GM18498 (cell line): ENCODE results near the gene CD40.
"Not testable (repeated sequence)": the region's sequence is repeated elsewhere in the genome, so short reads cannot be mapped to it uniquely, and the experiment has no call there.

ENCODE experiments used
- ATAC-seq: cut with Tn5 transposase; IDR thresholded peaks from one replicate; pipeline ENCODE4 v1.9.1; 2021; ENCODE audit warnings: mild to moderate bottlenecking, moderate library complexity; ENCODE audit not compliant: unreplicated experiment

Gene CD40

DNA sequence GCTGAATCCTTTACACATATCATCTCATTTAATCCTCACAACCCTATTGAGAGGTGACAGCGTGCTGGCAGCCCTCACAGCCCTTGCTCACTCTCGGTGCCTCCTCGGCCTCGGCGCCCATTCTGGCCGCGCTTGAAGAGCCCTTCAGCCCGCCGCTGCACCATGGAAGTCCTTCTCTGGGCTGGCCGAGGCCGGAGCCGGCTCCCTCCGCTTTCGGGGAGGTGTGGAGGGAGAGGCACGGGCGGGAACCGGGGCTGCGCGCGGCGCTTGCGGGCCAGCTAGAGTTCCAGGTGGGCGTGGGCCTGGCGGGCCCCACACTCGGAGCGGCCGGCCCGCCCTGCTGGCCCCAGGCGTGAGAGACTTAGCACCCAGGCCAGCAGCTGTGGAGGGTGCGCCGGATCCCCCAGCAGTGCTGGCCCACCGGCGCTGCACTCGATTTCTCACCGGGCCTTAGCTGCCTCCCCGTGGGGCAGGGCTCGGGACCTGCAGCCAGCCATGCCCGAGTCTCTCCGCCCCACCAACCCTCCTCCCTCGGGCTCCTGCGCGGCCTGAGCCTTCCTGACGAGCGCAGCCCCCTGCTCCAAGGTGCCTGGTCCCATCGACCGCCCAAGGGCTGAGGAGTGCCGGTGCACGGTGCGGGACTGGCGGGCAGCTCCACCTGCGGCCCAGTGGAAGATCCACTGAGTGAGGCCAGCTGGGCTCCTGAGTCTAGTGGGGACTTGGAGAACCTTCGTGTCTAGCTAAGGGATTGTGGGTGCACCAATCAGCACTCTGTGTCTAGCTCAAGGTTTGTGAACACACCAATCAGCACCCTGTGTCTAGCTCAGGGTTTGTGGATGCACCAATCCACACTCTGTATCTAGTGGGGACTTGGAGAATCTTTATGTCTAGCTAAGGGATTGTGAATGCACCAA is 26.2 kb upstream of the CD40 start:
- not testable (repeated sequence) for ATAC-seq

DNA sequence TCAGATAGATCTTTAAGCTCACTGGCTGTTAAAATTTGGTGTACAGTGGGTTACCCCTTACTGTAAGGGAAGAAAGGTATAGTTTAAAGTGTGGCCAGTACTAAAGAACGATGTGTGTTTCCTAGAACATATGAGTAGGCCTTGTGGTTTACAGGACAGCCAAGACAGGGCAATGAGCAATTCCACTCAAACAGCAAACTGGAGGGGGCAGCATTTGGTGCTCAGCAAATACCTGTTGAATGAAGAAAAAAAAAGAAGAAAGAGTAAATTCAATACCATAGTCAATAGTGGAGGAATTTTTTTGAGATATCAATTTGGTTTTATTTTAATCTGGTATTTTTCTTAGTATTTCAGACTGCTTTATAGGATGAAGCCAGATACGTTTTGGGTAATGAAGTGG is 24.6 kb upstream of the CD40 start:
- ATAC-seq, result no peak

DNA sequence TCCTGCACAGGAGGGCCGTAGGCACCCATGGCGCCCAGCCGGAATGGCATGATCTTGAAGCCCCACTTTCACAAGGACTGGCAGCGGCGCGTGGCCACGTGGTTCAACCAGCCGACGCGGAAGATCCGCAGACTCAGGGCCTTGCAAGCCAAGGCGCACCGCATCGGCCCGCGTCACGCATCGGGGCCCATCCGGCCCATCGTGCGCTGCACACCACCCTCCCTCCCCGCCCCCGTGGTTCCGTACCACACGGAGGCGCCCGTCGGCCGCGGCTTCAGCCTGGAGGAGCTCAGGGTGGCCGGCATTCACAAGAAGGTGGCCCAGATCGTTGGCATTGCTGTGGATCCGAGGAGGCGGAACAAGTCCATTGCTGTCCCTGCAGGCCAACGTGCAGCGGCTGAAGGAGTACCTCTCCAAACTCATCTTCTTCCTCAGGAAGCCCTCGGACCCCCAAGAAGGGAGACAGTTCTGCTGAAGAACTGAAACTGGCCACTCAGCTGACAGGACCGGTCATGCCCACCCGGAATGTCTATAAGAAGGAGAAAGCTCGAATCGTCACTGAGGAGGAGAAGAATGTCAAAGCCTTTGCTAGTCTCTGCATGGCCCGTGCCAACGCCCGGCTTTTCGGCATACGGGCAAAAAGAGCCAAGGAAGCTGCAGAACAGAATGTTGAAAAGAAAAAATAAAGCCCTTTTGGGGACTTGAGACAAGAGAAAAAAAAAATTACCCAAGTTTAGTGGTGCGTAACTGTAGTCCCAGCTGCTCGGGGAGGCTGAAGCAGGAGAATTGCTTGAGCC is 18.4 kb upstream of the CD40 start:
- ATAC-seq, result no peak

DNA sequence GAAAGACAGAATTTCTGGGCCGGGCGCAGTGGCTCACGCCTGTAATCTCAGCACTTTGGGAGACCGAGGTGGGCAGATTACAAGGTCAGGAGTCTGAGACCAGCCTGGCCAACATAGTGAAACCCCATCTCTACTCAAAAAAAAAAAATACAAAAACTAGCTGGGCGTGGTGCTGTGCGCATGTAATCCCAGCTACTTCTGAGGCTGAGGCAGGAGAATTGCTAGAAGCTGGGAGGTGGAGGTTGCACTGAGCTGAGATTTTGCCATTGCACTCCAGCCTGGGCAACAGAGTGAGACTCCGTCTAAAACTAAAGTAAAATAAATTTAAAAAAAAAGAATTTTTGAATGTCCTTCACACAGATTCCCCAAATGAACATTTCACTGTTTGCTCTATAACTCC is 17.7 kb upstream of the CD40 start:
- not testable (repeated sequence) for ATAC-seq

DNA sequence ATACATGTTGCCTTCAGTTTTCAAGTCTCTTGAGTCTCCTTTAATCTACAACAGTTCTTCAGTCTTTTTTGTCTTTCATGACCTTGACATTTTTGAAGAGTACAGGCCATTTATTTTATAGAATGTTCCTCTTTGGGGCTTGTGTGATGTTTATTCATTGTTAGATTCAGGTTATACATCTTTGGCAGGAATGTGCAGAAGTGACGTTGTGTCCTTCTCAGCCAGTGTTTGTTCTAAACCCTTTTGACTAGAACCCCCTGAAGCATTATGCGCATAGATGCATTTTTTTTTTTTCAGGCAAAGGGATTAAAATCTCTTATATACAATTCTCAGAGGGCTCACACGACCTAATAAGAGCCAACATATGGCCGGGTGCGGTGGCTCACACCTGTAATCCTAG is 17.1 kb upstream of the CD40 start:
- ATAC-seq, result no peak

DNA sequence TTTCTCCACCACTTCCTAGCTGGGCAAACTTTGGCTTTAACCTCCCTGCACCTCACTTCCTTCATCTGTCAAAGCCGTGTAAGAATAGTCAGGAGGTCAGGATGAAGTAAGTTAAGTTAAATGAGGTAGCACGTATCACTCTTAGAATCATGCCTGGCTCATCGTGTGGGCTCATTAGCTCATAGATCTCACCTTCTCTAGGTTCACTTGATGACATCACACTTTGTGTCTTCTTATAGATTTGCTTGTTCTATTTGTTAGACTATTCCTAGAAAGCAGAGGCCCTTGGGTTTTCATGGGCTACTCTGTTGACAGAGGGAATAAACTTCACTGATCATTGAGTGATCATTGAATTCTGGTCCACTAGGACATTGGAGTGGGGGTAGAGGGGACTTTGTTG is 16.2 kb upstream of the CD40 start:
- ATAC-seq, result no peak

DNA sequence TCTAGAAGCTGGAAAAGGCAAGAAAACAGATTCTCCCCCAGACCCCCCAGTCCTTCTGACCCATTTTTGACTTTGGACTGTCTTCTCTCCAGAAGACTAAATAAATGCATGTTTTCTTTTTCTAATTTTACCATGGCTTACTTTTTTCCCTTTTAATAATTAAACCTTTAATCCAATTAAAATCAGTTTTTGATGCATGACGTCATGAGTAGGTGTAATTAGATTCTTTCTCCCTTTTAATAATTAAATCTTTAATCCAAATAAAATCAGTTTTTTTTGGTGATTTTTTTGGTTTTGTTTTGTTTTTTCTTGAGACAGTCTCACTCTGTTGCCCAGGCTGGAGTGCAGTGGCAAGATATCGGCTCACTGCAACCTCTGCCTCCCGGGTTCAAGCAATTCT is 15.2 kb upstream of the CD40 start:
- no peak for ATAC-seq

DNA sequence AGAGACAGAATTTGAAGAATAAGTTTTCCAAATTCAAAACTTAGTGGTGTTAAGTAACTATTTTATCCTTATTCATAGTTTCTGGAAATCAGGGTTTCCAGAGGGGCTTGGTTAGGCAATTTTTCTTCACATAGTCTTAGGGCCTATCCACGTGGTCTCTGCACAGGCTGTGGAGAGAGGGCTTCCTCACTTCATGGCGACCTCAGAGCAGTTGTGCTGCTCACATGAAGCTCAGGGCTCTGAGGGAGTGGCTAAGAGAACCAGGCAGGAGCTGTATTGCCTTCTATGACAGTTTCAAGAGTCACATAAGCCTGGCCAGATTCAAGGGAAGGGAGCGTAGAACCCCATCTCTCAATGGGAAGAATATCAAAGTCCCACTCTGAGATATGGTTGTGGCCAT is 13.9 kb upstream of the CD40 start:
- no peak for ATAC-seq

DNA sequence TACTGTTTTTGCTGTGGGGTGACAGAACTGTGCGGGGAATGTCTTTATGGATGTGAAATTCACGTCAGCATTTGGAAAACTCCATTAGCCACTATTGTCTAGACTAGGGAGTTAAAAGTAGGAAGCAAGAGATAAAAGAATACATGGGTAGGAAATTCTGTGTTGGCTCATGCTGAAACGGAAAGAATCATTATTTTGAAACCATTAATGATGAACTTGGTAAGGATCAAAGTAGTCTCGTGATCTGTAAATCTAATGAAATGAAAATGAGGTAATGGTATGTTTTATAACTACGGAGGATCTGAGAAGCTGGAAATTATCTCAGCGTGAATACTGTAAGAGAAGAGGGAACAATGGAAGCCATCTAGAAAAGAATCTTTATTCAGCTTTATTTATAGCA is 11.1 kb upstream of the CD40 start:
- no peak for ATAC-seq

DNA sequence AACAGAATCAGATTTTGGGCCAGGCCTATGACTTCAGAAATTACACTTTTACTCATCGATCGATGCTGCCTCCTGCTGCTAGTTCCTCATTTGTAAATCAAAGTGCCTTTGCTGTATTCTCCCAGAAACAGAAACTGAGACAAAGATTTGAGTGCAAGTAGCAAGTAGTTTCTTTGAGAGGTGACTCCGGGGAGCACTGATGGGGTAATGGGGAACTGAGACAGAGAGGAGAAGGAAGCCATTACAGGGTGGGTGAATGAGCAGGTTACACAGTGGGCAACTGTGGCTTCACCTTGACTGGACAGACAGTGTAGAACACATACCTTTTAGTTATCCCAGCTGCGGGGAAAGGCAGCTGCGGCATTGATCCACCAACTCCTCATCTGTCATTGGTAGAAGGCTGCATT is 9.7 kb upstream of the CD40 start:
- peak; percentile 86 for ATAC-seq

DNA sequence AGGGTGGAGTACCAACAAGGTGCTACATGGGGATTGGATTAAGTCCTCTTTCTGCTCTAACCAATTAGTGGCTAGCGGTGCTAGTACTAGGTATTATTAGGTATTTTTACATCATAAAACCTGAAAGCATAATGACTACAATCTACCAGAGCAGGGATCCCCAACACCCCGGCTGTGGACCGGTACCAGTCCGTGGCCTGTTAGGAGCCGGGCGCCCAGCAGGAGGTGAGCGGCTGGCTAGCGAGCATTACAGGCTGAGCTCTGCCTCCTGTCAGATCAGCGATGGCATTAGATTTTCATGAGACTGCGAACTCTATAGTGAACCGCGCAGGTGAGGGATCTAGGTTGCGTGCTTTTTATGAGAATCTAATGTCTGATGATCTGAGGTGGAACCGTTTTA is 9.1 kb upstream of the CD40 start:
- no peak for ATAC-seq

DNA sequence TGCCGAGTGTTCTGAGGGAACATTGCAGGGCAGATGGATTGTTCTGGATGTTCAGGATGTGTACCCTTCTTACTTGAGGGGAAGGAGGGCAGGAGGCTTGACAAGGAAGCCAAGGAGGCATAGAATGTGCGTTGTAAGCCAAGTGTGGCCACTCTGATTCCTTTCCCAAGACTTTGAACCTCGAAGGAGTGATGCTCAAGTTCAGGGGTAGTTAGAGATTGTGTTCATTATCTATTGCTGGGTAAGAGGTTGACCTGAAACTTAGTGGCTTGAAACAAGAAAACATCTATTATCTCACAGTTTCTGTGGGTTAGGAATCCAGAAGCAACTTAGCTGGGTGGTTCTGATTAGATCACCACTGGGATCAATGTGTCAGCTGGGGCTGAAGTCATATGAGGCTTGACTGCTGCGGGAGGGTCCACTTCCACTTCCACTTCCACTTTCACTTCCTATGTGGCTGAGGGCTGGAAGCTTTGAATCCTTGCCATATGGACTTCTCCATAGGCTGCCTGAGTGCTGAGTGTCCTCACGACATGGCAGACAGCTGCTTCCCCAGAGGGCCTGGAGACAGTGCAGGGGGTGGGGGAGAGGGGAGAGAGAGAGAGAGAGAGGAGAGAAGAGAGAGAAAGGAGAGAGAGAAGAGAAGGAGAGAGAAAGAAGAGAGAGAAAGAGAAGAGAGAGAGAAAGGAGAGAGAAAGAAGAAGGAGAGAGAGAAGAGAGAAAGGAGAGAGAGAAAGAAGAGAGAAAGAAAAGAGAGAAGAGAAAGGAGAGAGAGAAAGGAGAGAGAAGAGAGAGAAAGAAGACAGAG is 6.9 kb upstream of the CD40 start:
- ATAC-seq, result peak; percentile 56

DNA sequence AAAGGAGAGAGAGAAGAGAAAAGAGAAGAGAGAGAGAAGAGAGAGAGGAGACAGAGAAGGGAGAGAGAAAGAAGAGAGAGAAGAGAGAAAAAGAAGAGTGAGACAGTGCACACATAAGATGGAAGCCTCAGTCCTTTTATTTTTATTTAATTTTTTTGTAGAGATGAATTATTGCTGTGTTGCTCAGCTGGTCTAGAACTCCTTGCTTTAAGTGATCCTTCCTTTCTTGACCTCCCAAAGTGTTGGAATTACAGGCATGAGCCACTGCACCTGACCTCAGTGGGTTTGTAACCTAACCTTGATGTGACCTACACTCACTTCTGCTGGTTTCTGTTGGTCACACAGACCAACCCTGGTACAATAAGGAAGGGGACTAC is 6.3 kb upstream of the CD40 start:
- no peak for ATAC-seq

DNA sequence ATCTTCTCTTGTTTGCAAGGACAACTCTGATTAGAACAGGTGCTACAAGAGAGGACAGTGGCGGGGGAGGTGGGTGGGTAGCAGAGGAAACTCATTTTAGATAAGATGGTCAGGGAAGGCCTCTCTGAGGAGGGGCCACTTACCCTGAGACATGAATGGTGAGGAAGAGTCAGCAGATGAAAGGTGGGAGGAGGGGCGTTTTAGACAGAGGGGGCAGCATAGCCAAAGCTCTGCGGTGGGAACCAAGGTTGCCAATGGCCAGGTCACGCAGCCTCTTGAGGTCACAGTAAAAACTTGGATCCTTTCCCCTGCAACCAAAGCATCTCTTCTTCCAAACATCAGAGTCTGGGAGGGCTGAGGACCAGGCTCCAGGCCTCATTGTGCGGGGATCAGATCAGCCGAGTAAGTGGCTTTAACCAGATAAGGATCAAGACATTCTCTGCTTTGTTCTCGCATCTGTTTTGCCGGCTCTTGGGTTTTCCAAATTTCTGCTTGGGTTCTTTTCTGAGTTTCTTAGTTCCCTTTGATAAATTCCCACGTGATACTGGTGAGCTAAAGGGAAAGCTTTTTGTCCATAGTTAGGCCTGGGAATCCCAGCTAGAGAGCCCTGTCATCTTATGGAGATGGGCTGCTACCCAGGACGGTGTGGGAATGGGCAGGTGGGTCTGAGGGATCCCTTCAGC is 5.5 kb upstream of the CD40 start:
- no peak for ATAC-seq

DNA sequence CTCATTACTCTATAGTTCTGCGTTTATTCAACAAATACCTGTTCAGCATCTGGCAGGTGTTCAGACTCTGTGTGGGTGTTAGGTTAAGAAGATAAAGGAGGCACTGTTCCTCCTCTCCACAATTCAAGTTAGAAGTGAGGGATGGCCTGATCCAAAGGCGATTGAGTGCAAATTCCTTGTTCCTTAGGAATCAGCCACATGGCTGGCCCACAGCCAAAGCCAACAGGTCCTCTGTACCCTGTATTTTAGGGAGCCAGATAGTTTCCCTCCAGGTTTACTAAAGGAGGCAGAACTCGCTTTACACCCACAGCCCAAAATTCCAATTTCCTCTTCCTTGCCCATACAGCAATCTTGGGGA is 5.0 kb upstream of the CD40 start:
- ATAC-seq, result no peak

DNA sequence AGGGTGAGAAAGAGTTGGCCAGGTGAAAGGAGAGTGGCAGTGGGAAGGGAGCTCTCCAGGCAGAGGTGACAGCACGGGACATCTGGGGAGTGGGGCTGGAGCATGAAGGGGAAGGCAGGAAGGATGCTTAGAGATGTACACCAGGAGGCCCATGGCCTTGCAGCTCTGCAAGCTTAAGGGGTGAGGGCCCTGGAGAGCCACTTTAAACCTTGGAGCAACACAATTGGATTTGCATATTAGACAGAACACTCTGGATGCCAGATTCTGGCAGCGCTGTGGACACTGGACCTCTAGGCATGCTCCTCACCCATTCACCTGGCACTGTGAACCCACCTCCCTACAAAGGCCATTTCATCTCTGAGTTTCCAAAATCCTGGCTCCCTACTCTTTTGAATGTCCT is 3.7 kb upstream of the CD40 start:
- no peak for ATAC-seq

DNA sequence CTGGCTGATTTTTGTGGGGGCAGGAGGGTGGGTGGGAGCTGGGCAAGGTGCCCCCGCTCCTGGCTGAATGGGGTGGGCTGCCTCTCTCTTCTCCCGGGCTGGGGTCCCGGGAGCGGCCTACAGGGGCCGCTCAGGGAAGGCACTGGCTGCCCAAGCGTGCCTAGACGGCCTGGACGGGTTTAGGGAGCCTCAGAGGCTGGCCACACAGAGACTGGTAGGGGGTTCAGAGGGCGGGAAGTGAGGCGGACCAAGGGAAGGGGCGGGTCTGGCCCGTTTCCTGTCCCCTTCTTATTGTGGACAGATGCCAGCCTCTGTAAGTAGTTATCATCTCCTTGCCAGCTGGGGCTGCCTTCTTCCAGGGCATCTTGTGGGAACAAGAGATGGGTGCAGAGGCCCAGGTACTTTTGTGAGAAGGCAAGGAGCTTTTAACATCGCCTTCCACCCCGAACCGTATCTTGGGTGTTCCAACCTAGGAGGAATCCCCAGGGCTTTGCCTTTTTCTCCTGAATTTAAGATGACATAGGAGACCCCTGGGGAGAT is 437 bp downstream of the CD40 start:
- peak; percentile 55 for ATAC-seq

DNA sequence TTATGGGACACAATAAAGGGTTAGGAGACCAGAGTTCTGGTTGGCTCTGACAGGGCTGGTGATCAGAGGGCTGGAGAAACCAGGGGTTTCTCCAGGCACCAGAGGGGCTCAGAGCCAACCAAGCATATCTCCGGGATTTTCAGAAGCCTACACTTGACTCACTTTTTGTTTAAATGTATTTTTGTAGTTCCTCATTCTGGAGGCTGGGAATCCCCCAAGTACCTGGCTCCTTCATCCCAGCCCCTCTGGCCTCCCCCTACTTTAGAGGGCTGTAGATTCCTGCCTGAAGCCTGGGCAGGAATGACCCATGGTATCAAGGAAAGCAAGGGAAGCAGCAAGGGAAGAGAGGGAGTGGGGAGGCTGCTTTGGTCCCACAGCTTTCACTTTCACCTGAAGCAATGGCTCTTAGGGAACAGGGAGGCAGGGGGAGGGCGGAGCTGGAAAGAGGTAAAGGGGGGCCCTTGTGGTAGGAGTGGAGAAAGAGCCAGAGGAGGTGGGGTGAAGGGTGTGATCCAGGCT is 973 bp downstream of the CD40 start:
- peak; percentile 36 for ATAC-seq

DNA sequence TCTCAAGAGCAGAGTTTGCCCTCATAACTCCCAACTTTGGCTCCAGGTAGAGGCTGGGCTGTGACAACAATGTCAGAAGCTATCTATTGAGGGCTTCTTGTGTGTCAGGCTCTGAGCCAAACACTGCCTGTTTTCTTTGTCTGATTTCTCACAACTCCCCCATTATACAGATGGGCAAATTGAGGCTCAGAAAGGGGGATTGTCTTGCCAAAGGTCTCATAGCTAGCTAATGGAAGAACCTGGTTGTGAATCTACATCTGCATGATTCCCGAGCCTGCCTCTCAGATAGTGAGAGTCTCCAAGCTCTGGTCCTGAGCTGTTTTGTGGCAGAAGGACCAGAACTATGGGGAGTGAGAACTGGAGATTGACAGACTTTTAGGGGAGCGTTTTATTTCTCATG is 1.4 kb downstream of the CD40 start:
- ATAC-seq, result no peak

DNA sequence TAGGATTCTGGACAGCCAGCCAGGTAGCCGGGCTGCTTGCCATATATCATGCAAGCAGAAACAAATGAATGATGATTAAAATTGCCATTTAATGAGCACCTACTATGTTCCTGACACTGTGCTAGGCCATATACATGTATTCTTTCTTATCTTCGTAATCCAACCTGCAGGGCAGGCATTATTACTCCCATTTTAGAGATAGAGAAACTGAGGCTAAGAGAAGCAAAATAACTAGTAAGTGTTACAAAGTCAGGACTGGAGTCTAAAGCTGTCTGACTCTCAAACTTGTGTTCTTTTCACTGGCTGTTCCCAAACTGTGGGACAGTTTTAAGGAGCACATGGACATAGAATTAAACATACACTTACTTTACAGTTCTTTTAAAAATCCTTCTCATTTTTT is 2.0 kb downstream of the CD40 start:
- no peak for ATAC-seq
